ENCODE data around the gene OGN.

DNA sequence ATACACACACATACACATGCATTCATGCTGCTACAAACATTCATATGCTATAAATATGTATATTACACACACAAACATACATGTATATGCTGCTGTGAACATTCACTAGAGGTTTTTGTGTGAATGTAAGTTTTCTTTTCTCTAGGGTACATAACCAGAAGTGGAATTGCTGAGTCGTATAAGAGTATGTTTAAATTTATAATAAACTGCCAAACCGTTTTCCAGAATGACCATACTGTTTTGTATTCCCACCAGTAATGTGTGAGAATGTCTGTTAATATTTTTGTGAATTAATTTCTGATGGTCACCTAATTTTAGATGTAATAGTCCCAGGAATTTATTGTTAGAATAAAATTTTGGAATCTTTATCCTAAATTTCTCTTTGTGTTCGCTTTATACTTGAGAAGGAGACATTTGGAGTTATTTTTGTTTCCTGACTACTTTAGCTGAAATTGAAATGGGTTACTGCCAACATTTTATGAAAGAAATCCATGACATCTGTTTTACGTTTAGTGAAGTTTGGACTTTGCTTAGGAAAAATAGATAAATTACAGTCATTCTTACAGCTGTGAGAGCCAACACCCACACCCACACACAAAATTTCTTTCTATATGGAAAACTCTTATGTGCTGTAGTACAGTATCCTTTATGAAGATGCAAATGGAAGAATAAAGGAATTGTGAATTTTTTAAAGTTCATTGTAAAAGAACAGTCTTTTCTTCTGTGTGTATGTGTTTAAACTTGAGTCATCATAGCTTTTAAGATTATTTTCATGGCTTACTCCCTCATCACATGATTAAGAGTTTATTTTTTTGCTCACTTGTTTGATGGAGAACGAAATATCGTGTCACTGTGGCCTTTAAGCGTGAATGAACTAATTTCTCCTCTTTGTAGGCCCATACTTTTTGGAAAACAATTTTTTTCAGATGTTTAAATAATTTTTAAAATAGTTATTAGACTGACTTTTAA lies 54.3 kb downstream of the OGN start:
- TF ChIP-seq, protein P1, sequence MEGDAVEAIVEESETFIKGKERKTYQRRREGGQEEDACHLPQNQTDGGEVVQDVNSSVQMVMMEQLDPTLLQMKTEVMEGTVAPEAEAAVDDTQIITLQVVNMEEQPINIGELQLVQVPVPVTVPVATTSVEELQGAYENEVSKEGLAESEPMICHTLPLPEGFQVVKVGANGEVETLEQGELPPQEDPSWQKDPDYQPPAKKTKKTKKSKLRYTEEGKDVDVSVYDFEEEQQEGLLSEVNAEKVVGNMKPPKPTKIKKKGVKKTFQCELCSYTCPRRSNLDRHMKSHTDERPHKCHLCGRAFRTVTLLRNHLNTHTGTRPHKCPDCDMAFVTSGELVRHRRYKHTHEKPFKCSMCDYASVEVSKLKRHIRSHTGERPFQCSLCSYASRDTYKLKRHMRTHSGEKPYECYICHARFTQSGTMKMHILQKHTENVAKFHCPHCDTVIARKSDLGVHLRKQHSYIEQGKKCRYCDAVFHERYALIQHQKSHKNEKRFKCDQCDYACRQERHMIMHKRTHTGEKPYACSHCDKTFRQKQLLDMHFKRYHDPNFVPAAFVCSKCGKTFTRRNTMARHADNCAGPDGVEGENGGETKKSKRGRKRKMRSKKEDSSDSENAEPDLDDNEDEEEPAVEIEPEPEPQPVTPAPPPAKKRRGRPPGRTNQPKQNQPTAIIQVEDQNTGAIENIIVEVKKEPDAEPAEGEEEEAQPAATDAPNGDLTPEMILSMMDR (IDR thresholded peaks at IDR 0.05): no peak
- TF ChIP-seq POLR2A (IDR thresholded peaks at IDR 0.05): no peak
